HG02571 (cell line): ENCODE data around the gene NMNAT2.
A peak's percentile ranks its signal among the peaks of the same experiment; 100 is the strongest.

Experiments used
- ATAC-seq: cut with Tn5 transposase; IDR thresholded peaks from one replicate; pipeline ENCODE4 v1.9.1; 2021; ENCODE audit warnings: mild to moderate bottlenecking, moderate library complexity; ENCODE audit not compliant: unreplicated experiment

Gene NMNAT2

DNA sequence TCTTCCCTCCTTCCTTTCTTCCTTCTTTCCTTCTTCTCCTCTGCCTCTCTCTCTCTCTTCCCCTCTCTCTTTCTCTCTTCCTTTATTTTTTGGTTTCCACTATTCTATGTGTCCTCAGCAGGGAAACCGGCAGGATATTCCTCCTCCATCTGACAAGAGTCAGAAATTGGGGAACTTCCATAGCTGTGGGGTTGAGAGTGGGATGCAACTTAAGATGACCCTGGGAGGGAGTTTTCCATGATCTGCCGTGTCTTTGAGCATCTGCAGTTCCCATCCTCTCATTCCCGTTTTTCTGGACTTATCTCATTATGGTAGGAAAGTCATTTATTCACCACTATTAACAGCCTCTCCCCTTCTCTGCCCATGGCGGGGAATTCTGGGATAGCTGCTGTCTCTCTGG is 98.6 kb downstream of the NMNAT2 start:
- ATAC-seq, result no peak

DNA sequence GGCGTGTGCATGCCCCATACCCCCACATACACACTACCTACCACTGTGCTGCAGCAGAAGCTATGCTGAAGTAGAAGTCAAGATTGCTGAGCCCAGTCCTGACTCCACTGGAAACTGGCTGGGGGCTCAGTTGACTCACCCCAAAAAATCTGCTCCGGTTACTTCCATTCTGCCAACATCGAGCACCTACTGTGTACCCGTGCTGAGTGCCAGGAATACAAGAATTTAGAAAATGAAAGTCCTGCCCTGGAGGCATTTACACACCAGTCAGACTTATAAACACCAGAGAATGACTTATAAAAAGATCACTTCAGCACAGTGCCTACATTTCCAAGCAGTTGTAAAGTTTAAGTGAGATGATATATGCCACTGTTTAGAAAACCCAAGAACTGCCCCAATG is 99.1 kb downstream of the NMNAT2 start:
- ATAC-seq, result no peak

DNA sequence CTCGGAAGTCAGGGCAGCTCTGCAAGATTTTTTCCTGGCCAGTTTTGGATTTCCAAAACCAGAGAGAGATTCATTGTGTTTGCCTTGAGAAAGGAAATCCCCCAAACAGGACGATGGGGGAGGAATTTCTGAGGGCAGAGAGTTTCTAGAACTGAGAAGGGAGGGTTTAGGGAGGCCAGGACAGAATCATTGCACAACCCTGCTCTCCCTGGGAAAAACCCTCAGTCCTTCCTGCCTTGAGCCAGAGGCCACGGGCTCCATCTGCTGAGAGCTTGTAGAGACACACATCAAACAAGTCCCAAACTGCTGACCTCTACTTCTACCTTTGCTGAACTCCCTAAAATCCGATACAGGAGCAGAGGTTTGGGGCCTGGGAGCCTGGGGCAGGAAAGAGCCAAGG is 99.7 kb downstream of the NMNAT2 start:
- peak; percentile 76 for ATAC-seq

DNA sequence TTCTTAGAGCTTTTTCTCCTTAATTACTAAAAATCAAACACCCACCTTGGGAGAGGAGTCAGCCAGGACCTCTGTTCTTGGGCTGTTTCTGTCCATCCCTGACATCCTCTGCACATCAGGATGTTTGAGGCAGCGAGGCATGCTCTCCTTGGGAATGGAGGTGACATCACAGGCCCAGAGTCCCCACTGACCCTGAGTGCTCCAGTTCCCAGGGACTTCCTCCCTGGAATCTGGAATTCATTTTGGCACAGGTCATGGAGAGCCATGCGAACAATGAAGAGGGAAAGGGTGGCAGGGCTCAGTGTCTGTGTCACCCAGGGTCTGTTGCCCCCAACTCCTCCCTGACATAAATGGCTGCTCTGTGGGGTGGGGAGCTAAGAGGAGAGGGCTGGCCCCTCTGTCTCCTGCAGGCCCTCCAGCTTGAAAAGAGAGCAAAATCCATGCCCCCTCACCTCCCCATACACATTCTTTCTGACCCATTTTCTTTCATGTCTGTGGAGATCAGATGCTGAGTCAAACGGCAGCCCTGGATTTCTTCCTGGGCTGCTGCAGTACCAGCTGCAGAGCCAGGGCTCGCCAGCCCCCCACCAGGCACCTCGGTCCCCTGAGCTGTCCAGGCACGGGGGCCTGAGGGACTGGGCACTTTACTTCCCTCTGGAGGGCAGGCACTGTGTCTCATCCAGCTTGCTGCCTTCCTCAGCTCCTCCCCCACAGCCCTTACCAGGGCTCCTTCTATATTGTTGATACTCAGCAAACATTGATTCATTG is 102.0 kb downstream of the NMNAT2 start:
- no peak for ATAC-seq

DNA sequence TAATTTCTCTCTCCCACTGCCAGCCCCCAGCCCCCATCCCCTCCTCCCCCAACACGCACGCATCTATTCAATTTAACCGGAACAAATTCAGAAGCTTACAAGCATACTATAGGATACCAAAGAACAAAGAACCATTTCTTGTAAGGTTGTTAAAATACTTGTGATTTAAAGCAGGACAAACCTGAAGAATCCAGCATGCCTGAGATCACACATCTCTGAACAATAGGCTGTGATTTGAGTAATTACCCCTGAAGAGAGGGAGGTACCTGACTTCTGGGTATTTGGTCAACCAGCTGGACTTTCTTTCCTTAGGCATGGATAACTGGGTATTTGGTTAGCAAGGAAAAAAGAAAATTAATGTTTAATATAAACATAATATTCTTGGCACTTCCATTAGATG is 105.1 kb downstream of the NMNAT2 start:
- ATAC-seq, result no peak

DNA sequence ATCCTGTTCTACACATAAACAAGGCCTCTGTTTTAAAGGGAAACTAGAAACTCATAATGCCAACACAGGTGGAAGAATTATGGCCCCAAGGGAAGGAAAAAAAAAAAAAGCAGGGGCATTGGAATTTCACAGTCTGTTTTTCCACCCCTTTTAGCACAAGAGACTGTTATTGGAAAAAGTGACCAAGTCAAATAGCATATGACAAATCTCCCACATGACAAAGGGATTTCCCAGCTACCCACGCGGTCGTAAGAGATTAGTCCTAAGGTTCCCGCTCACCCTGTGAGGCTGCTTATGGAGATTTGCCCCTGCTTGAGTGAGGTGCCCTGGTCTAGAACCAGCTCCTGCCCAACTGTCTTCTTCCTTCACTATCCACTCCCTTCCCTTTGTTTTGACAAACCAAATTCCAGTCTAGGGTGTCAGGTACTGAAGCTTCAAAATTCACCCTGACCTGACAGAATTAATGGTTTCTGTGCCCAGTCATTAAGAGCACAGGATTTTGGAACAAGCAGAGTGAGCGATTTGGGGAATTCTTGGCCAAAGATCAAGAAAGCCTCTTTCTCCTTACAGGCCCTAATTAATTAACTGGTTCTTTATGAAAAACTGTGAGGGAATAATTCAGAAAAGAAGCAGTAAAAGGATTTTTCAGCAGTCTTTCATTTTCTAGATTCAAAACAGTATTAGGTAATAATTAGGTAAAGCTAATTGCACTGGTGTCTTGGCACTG is 107.3 kb downstream of the NMNAT2 start:
- no peak for ATAC-seq

DNA sequence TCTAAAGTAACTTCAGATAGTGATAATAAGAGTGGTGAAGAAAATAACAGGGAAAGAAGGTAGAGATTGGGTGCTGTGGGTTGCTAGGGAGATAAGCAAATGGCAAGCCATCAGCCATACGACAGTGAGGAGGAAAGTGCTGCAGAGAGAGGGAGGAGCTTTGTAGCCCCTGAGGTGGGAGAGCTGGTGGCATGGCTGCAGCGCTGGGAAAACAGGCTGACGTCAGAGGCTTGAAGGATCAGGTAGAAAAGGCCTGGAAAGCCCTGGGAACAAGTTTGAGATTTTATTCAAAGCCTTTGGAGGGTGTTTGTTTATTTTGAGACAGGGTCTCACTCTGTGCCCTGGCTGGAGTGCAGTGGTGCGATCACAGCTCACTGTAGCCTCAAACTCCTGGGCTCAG is 109.5 kb downstream of the NMNAT2 start:
- ATAC-seq, result no peak

DNA sequence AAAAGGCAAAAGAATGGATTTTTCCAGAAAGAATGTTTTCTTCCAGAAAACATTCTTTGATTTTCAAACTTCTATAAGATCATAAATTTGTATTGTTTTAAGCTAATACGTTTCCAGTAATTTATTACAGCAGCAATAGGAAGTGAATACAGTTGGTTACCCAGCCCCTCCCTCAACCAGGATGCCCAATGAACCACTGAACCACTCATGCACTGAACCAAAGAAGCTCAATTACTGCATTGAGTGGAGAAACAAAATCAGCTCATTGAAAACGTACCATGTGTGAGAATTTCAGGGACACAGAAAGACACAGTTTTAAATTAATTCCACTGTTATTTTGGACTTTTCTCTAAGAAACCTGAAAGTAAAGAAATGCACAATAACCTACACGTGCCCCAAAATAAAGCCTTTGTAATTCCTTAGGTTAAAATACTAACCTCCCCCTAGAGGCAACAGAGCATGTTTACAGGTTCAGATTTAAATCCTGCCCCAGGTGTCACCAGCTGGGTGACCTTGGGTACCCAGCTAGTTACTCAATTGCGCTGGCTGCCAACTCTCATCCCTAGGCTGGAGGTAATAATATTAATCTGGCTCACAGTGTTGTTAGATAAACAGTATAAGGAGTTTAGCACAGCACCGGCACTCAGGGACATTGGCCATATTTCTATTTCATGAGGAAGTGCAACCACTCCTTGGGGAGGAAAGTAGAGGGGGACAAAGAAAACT is 111.7 kb downstream of the NMNAT2 start:
- ATAC-seq, result no peak

DNA sequence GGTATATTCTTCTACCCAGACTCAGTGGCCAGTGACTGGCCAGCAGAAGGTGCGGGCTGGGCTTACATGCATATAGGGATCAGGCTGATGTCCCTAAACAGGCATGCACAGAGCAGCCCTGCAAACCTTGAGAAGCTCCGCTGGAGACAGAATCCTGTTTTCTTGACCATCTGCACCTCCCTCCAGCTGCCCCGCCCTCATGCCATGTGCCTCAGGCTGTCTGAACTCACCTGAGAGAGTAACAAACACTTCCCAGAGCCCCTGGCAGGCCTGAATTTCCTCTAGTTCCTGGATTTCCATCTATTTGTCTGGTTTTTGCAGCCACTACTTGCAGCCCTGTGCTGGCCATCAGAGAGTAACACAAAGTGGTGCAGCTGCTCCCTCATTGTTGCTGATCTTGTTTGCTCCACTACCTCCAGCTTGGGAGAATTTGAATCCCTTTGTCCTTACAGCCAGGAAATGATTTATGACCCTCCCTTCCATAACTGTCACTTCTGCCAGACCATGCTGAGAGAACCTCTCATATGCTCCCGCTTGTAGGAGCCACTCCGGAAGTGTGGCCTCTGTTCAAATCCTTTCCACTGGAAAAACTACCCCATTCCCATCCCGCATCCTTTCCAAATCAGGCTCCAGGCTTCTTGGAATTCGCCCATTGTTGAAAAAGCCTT is 113.6 kb downstream of the NMNAT2 start:
- ATAC-seq, result no peak

DNA sequence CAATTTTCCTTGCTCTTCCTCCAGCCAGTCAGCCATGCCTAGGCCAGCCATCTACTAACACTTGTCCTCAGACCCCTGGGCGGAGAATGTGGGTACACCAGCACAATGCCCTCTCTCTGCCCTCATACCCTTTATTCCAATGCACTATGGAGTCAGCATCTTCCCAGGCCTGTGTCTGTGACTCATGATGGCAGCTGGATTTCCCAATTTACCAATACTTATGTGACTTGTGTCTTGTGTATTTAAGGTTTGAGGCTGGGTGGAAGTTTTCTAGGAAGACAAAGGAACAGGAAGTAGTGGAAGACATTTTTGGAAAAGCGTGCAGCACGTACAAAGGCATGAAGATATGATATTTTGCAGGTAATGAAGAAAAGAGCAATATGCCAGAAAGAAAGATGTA is 114.3 kb downstream of the NMNAT2 start:
- no peak for ATAC-seq

DNA sequence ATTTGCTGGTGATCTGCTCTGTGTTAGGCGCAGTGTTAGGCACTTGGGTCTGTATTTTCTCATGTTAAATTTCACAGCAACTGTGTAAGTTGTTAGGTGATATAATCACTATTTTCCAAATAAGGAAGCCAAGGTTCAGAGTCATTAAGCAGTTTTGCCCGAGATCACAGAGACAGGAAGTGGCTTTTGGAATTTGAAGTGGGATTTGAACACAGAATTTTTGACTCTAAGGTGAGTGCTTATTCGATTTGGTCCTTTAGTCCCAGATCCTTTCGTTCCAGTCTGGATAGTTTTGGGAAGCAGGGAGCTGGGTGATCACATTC is 114.9 kb downstream of the NMNAT2 start:
- no peak for ATAC-seq

DNA sequence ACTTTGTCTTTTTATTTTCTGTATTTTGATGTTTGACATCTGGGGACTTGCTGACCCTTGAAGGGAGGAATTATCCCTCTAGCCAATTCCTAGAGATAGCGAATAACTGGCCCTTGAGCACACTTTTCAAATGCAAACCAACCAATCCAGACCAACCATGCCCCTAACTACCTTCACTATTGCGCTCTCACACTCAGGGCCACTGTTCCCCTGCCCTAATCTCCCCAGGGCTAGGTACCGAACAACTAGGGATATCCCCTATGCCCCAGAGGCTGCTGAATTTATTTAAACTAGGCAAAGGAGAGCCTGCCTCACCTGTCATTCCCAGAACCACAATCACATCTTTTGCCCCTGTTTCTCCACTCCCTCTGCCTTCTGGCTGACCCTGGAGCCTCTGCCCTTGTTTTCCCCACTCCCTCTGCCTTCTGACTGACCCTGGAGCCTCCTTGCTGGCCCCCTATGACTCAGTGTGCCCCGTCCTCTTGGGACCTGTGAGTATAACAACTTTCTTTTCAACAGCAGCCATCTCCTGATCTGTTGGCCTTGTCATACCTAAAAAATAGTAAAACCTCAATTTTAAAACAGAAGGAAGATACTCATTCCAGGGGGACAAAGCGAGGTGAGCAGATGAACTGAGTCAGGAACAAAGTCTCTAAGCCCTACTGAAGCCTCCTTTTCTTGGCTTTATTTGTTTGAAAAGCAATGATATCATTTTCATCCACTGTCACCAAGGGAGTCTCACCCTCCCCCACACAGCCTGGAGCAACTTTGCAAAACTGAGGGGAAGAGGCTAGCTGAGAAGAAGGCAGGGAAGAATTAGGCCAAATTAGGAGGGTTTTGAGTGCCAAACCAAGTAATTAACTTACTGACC is 115.5 kb downstream of the NMNAT2 start:
- no peak for ATAC-seq

DNA sequence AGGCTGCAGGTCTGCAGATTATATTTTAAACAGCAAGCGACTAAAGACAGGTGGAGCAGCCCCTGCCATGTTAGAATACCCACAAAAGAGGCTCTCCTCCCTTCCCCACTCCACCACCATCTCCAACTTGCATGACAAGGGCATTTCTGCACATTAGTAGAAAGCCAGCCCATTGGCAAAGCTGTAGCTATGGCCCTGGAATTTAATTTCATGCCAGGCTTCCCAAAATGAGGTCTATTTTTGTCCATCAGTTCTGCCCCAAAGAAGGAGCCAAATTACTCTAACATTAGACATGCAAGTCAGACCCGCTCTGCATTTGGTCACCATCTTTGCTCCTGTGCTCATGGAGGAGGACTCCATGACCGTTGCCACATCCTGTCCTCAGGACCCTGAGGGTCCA is 116.9 kb downstream of the NMNAT2 start:
- ATAC-seq, result no peak

DNA sequence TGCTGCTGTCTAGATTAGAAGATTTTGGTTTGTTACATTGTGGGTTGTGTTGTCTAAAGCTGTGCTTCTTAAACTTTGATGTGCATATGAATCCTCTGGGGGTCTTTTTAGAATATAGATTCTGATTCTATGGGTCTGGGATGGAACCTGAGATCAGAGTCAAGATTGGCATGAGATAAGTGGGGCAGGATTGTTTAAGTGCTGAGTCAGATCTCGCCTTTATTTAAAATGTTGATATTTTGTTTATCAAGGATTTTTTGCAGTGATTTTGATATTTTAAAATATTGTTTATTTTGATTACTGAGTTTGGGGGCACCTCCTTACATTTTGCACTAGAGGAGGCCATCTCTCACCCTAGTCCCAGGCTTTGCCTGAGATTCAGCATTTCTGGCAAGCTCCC is 117.4 kb downstream of the NMNAT2 start:
- ATAC-seq, result no peak

DNA sequence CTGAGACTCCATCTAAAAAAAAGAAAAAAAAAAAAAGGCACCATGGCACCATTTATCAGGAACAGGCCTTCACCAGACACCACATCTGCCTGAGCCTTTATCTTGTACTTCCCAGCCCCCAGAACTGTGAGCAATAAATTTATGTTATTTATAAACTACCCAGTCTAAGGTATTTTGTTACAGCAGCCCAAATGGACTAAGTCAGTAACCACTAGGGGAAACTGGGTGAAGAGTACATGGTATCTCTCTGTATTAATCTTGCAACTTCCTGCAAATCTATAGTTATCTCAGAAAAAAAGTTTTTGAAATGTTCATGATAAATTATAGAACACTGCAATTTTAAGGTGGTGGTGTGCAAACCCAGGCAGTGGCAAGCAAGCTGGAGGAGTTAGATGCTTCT is 117.8 kb downstream of the NMNAT2 start:
- no peak for ATAC-seq

DNA sequence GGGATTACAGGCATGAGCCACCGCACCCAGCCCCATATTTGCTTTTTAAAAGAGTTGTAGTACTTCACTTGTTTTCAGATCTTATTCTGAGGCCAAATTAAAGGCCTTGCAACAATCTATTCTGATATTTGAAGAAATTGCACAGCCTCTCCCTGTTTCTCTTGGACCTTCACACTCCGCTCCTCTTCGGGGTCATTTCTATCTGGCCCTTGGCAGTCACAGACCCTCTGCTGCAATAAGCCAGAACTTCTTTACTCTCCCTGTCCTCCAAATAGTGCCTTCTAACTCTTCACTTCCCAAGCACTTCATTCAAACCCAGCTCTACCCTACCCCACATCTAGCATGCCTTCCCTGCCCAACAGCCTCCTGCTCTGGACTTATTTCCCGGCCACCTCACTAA is 121.4 kb downstream of the NMNAT2 start:
- ATAC-seq, result no peak

DNA sequence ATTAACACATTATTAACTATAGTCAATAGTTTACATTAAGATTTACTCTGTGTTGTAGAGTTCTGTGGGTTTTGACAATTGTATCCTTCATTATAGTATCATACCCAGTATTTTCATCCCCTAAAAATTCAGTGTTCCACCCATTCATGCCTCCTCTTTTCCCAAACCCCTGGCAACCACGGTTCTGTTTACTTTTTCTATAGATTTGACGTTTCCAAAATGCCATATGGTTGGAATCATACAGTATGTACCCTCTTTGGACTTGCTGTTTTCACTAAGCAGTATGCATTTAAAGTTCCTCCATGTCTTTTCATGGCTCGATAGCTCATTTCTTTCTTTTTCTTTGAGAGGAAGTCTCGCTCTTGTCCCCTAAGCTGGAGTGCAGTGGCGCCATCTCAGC is 122.7 kb downstream of the NMNAT2 start:
- ATAC-seq, result no peak

DNA sequence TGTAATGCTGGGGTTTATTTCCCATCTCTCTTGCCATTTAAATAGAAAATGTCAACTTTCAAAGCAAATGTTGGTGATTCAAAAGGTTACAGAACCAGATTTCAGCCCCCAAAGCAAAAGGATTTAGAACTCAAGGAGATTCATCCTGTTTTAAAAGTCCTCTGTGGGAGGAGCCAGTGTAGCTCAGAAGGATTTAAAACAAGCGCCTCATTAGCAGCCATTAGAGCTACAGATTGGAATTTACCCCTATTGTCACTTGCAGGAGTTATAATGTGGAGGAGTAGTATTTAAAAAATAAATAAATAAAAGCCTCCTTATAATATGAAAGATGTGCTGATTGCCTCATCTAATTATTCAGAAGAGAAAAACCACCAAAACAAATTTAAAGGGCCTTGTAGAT is 124.3 kb downstream of the NMNAT2 start:
- no peak for ATAC-seq

DNA sequence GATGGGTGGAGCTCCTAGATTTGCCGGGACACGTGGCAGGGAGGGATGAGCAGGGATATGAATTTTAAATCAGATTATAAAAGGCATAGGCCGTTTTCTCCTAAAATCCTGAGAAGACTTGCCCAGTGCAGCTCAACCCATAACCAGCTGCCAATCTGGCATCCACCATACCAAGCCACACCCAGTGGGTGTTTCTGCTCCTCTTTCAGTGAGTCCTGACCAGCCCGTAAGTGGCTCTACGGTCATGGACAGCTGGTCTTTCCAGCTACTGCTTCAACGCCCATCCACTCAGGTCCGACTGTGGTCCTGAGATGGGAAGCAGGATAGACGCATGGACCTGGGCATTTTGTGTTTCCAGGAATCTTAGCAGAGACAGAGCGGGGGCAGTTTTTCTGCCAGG is 124.9 kb downstream of the NMNAT2 start:
- no peak for ATAC-seq

DNA sequence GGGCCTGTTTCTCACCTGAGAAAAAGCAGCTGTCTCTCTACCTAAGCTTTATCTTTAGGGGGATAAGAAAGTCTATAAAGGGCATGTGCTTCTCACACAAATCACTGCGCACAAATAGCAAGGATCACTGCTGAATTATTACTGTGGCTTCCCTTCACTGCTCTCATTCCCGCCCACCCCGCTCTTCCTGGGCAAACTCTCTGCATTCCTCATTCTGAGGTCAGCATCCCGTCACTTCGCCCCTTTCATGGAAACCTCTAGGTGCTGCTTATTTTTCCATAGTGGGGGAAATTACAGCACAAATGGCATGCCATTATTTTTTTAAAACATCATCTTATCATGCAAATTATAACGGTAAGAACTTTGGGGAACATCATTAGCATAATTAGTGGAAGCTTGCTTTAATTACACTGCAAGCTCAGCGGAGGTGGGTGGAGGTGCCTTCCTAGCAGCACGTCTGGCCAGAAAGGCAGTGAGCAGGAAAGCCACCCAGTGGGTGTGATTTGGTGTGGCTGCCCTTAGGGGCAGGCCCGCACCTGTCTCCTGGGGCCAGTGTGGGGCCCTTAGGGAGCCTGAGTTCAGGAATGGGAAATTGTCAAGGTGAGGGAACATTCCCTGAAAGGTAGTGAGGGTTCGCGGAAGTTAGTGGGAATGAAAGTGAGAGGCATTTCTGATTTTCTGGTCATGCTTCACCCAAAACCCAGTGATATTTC is 126.2 kb downstream of the NMNAT2 start:
- ATAC-seq, result no peak
